CD8-positive, alpha-beta memory T cell (primary cell): ENCODE results near the gene LYPD6B. TPM values are rescaled to one million over a fixed set of nuclear protein-coding genes. Genes with fewer than 3 reads are reported as not detected.

Source experiments
- CTCF ChIA-PET: fragments of 350-600 bp; sonication (Branson Sonifier 250); formaldehyde crosslinking; loops from one replicate; lab custom pipeline; 2021; ENCODE audit warnings: antibody characterized with exemption; lab: Charles Lee
- POLR2A ChIA-PET: fragments of 350-600 bp; sonication (Branson Sonifier 250); formaldehyde crosslinking; loops from one replicate; lab custom pipeline; 2021; ENCODE audit warnings: antibody characterized with exemption; lab: Charles Lee
- DNase-seq, 5 donors: peaks; one replicate each; pipeline versions ENCODE4 v3.0.0 to v3.0.0-alpha.2; 2020 to 2022; ENCODE audit warnings: mixed read lengths in 1 of 5
- H3K27ac ChIP-seq: one replicate; pipeline ENCODE4 v1.7.0; 2013; ENCODE audit warnings: low read depth, mild to moderate bottlenecking, low read length, moderate library complexity
- H3K27me3 ChIP-seq: 2 replicates; pipeline ENCODE4 v1.7.0; 2013; ENCODE audit warnings: low read length, mild to moderate bottlenecking; ENCODE audit not compliant: insufficient read depth, poor library complexity, severe bottlenecking
- H3K36me3 ChIP-seq: 2 replicates; pipeline ENCODE4 v1.7.0; 2013; ENCODE audit warnings: mild to moderate bottlenecking, low read length, moderate library complexity; ENCODE audit not compliant: insufficient read depth
- H3K4me1 ChIP-seq: 2 replicates; pipeline ENCODE4 v1.7.0; 2013; ENCODE audit warnings: mild to moderate bottlenecking, low read length, moderate library complexity; ENCODE audit not compliant: insufficient read depth
- H3K4me3 ChIP-seq: 2 replicates; pipeline ENCODE4 v1.7.0; 2013; ENCODE audit warnings: mild to moderate bottlenecking, low read length
- H3K9me3 ChIP-seq: 2 replicates; pipeline ENCODE4 v1.7.0; 2013; ENCODE audit warnings: mild to moderate bottlenecking, low read length
- H3K27ac Mint-ChIP-seq, 8 donors: one replicate each; pipeline ENCODE4 v1.8.0; 2020 to 2021; ENCODE audit warnings: mixed read lengths in 8 of 8, mild to moderate bottlenecking in 6 of 8, inconsistent platforms in 3 of 8, moderate library complexity in 3 of 8
- H3K27me3 Mint-ChIP-seq, 2 donors: one replicate each; pipeline ENCODE4 v1.8.0; 2020 to 2021; ENCODE audit warnings: mixed read lengths in 2 of 2, mild to moderate bottlenecking in 1 of 2, moderate library complexity in 1 of 2
- H3K36me3 Mint-ChIP-seq, 3 donors: one replicate each; pipeline ENCODE4 v1.8.0; 2020 to 2021; ENCODE audit warnings: mixed read lengths in 3 of 3, inconsistent platforms in 1 of 3, mild to moderate bottlenecking in 1 of 3
- H3K4me1 Mint-ChIP-seq, 3 donors: one replicate each; pipeline ENCODE4 v1.8.0; 2020 to 2021; ENCODE audit warnings: mixed read lengths in 3 of 3, inconsistent platforms in 1 of 3, mild to moderate bottlenecking in 1 of 3
- H3K4me3 Mint-ChIP-seq, 7 donors: one replicate each; pipeline ENCODE4 v1.8.0; 2020 to 2021; ENCODE audit warnings: mixed read lengths in 7 of 7, mild to moderate bottlenecking in 6 of 7, moderate library complexity in 4 of 7, inconsistent platforms in 2 of 7
- H3K9me3 Mint-ChIP-seq, 5 donors: one replicate each; pipeline ENCODE4 v1.8.0; 2020 to 2022; ENCODE audit warnings: mixed read lengths in 5 of 5, mild to moderate bottlenecking in 3 of 5, moderate library complexity in 2 of 5, inconsistent platforms in 1 of 5
- polyA plus RNA-seq: library from polyadenylated mRNA; unstranded; fragments of 300-500 nt; fragmentation: Illumina TruSeq; gene quantifications from one replicate; pipeline ENCODE4 v1.2.3, GENCODE V29; 2021
- total RNA-seq, 2 experiments: library from RNA; stranded (reverse); gene quantifications; one replicate each; pipeline ENCODE4 v1.2.3, GENCODE V29; 2021

LYPD6B gene
- total and polyA plus RNA-seq, 3 experiments from 2014 or later: not detected

DNA sequence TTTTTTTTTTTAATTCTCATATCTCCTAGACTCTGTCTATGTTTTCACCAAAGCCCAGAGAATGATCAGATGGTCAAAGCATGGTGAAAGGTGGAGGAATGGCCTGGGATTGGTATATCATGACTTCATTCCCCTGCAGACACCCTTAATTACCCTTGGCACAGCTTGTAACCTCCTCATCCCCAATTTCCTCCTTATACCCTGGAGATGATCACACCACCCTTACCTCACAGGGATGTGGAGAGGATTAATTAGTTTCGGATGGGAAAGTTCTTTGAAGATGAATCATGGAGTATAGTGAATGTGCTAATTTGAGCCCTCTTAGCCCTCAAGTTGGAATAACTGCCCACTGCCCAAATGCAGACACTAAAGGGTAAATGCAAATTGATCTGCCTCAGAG, 153.9 kb downstream of the LYPD6B start:
- Mint-ChIP-seq H3K9me3 (no peaks in the 10 kb centered on the region), H3K4me3 (no peak overlapping the region), H3K4me1 (no peaks in the 10 kb centered on the region), H3K27ac (no peak overlapping the region), H3K36me3 (no peaks in the 10 kb centered on the region), H3K27me3 (no peaks in the 10 kb centered on the region)
- no peak for DNase-seq
- Histone ChIP-seq H3K4me3 (no peak overlapping the region), H3K36me3 (no peaks in the 10 kb centered on the region), H3K9me3 (no peaks in the 10 kb centered on the region), H3K4me1 (no peaks in the 10 kb centered on the region), H3K27ac (no peak overlapping the region), H3K27me3 (no peaks in the 10 kb centered on the region)
- POLR2A ChIA-PET: no interaction called here
- CTCF ChIA-PET: no interaction called here

DNA sequence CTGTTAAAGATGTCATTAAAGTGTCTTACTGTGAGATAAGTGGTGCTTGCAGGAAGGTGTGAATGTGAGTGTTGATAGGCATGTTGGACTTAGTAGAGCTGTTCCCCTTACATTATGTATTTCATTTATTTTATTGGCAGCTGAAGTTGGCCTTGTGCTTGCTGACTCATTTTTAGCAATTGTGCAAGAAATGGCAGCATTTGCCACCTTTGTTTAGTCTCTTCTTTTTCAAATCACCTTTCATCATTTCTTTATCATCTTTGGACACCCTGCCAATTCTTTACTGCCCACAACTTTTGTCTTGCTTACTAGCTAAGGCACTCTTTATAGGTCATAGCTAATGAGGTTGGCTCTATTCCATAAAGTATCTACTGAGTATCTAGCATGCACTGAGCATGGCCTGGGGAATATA, 161.6 kb downstream of the LYPD6B start:
- ChIA-PET CTCF (no interaction called here), POLR2A (no interaction called here)
- H3K4me1 Mint-ChIP-seq: no peaks in the 10 kb centered on the region
- no peaks in the 10 kb centered on the region for H3K4me1 ChIP-seq
- no peak overlapping the region for H3K4me3 ChIP-seq
- no peaks in the 10 kb centered on the region for H3K9me3 Mint-ChIP-seq
- no peak for DNase-seq
- H3K27ac ChIP-seq: no peak overlapping the region
- no peak overlapping the region for H3K4me3 Mint-ChIP-seq
- no peak overlapping the region for H3K27ac Mint-ChIP-seq
- H3K36me3 ChIP-seq: no peaks in the 10 kb centered on the region
- H3K36me3 Mint-ChIP-seq: no peaks in the 10 kb centered on the region
- H3K27me3 ChIP-seq: no peaks in the 10 kb centered on the region
- no peaks in the 10 kb centered on the region for H3K27me3 Mint-ChIP-seq
- no peaks in the 10 kb centered on the region for H3K9me3 ChIP-seq

DNA sequence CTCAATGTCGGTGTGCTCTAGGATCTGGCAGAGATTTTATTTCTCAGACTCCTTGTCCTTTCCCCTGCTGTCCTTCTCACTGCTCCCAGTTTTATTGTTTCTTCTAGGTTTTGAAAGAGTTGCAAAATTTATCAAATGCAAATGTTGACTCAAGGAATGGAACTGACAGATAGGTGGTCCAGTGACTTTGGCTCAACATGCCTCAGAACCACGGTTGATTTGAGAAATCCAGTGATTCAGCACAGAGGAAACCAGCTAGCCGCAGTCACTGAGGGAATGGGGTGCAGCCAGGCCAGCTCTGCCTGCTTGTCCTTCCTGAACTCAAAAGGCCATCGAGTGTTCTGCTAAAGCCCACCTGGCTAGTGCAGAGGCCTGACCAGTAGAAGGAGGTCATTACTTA, 166.2 kb downstream of the LYPD6B start:
- peaks cover 0 to 12% of the 10 kb centered on the region in 2 donors for H3K27me3 Mint-ChIP-seq

DNA sequence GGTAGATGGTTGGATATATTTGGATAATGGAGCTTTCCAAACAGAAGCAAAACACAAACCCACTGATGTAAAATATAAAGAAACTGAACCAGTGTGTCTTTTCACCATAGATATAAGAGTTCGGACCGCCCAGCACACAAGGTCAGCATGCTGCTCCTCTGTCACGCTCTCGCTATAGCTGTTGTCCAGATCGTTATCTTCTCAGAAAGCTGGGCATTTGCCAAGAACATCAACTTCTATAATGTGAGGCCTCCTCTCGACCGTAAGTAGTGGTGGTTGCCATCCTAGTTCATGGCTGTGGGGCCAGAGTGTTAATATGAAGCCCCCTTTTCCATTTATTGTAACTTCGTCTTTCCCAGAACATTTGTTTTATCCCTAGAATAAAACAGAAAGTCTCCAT, 166.6 kb downstream of the LYPD6B start:
- DNase-seq: no peak
- no peak overlapping the region for H3K4me3 Mint-ChIP-seq

More for the DNA sequence above, 166.2 kb downstream of the LYPD6B start:
- Histone ChIP-seq H3K4me3 (no peak overlapping the region), H3K36me3 (no peaks in the 10 kb centered on the region), H3K4me1 (no peaks in the 10 kb centered on the region), H3K9me3 (no peaks in the 10 kb centered on the region), H3K27ac (no peak overlapping the region), H3K27me3 (no peaks in the 10 kb centered on the region)
- no peak for DNase-seq
- H3K9me3 Mint-ChIP-seq: peaks cover 0 to 2% (median 0%) of the 10 kb centered on the region in 5 donors
- no peaks in the 10 kb centered on the region for H3K36me3 Mint-ChIP-seq
- POLR2A ChIA-PET: no interaction called here
- CTCF ChIA-PET: no interaction called here
- no peaks in the 10 kb centered on the region for H3K4me1 Mint-ChIP-seq
- no peak overlapping the region for H3K4me3 Mint-ChIP-seq
- no peak overlapping the region for H3K27ac Mint-ChIP-seq

DNA sequence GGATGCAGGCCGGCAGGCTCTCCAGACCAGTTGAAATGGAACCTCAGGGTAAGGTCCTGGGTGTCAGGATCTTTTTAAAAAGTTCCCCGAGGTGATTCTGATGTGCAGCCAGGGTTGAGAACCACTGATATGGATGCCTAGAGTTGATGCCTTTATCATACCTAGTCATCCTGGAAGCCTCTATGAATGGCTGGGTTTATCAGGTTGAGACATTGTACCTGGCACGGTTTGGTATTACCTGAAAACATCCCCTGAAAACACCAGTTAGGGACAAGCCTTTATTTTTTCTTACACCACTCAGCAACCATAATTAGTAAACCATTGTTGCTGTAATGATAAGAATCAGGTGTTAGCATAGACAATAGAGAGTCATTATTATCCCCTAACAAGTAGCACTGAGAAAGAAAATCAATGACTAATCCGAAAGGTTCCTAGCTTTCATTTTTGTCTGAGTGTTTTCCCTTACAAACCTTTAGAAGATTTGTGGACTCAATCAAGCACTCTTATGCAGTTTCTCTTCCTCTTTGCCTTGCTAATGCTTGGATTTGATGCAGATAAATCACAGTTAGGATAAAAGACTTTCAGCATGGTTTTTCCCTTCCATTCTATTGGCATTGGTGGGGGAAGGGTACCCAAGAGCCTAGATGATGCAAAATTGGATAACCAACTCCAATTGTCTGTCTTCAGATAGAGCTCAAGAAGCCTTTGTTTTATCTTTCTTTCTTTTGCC, 175.4 kb downstream of the LYPD6B start:
- H3K9me3 ChIP-seq: no peaks in the 10 kb centered on the region
- DNase-seq: no peak
- ChIA-PET POLR2A (no interaction called here), CTCF (no interaction called here)
- Mint-ChIP-seq H3K36me3 (no peaks in the 10 kb centered on the region), H3K4me1 (no peaks in the 10 kb centered on the region), H3K4me3 (no peak overlapping the region), H3K9me3 (peaks cover 0 to 5% (median 0%) of the 10 kb centered on the region in 5 donors), H3K27me3 (peaks cover 2 to 8% of the 10 kb centered on the region in 2 donors), H3K27ac (no peak overlapping the region)
- no peaks in the 10 kb centered on the region for H3K27me3 ChIP-seq
- H3K4me3 ChIP-seq: no peak overlapping the region
- H3K27ac ChIP-seq: no peak overlapping the region
- H3K4me1 ChIP-seq: no peaks in the 10 kb centered on the region
- H3K36me3 ChIP-seq: no peaks in the 10 kb centered on the region

More for the DNA sequence above, 166.6 kb downstream of the LYPD6B start:
- Mint-ChIP-seq H3K4me1 (no peaks in the 10 kb centered on the region), H3K36me3 (no peaks in the 10 kb centered on the region), H3K27ac (no peak overlapping the region), H3K27me3 (peaks cover 0 to 12% of the 10 kb centered on the region in 2 donors), H3K9me3 (peaks cover 0 to 2% (median 0%) of the 10 kb centered on the region in 5 donors)
- no peaks in the 10 kb centered on the region for H3K9me3 ChIP-seq
- no peak overlapping the region for H3K4me3 ChIP-seq
- no peak overlapping the region for H3K27ac ChIP-seq
- no peaks in the 10 kb centered on the region for H3K27me3 ChIP-seq
- ChIA-PET POLR2A (no interaction called here), CTCF (no interaction called here)
- no peaks in the 10 kb centered on the region for H3K4me1 ChIP-seq
- no peaks in the 10 kb centered on the region for H3K36me3 ChIP-seq

DNA sequence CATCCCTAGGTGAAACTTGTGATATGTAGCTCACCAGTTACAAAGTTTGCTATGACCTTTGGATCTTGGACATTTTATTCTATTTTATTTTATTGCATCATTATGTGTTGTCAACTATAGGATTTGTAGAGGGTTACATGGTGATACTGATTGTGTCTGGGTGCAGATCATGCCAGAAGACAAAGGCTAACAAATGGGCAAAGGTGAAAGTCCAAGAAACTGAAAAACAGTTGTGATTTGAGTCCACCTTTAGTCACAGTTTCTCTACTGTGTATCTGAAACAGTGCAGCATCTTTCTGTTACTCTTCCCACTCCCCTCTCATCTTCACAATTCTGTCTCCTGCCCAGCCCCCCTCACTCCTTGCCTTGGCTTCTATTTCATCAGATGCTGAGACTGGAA, 180.0 kb downstream of the LYPD6B start:
- H3K27ac ChIP-seq: no peak overlapping the region
- peaks cover 0 to 7% of the 10 kb centered on the region in 2 donors for H3K27me3 Mint-ChIP-seq
- no peak overlapping the region for H3K4me3 Mint-ChIP-seq
- H3K4me3 ChIP-seq: no peak overlapping the region
- H3K36me3 ChIP-seq: no peaks in the 10 kb centered on the region
- no peaks in the 10 kb centered on the region for H3K36me3 Mint-ChIP-seq
- no peak for DNase-seq
- POLR2A ChIA-PET: no interaction called here
- no peaks in the 10 kb centered on the region for H3K4me1 Mint-ChIP-seq
- no peaks in the 10 kb centered on the region for H3K27me3 ChIP-seq
- no peak overlapping the region for H3K27ac Mint-ChIP-seq
- CTCF ChIA-PET: no interaction called here
- H3K9me3 ChIP-seq: no peaks in the 10 kb centered on the region
- no peaks in the 10 kb centered on the region for H3K4me1 ChIP-seq
- no peaks in the 10 kb centered on the region for H3K9me3 Mint-ChIP-seq

DNA sequence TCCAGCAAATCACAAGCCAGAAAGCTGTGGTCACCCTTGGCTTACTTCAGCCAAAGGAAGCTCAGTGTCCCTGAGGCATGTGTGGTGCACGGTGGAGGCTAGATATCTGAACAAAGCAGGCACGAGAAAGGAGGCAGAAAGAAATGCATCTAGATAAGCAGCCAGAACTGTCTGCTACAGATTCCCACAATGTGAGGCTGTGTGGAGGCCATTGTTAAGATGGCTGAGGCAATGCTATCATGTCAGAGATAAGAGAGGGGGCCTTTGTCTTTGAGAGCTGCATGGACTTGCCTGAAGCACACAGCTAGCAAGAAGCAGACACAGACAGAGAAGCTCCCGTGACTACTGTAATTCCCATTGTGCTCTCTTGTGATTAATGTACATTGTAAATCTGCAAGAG, 181.4 kb downstream of the LYPD6B start:
- Mint-ChIP-seq H3K36me3 (no peaks in the 10 kb centered on the region), H3K4me1 (no peaks in the 10 kb centered on the region), H3K27ac (no peak overlapping the region), H3K9me3 (no peaks in the 10 kb centered on the region), H3K27me3 (peaks cover 0 to 6% of the 10 kb centered on the region in 2 donors), H3K4me3 (no peak overlapping the region)
- H3K9me3 ChIP-seq: no peaks in the 10 kb centered on the region
- H3K36me3 ChIP-seq: no peaks in the 10 kb centered on the region
- H3K4me3 ChIP-seq: no peak overlapping the region
- CTCF ChIA-PET: no interaction called here
- no peaks in the 10 kb centered on the region for H3K27me3 ChIP-seq
- H3K27ac ChIP-seq: no peak overlapping the region
- DNase-seq: no peak
- H3K4me1 ChIP-seq: no peaks in the 10 kb centered on the region
- POLR2A ChIA-PET: no interaction called here

DNA sequence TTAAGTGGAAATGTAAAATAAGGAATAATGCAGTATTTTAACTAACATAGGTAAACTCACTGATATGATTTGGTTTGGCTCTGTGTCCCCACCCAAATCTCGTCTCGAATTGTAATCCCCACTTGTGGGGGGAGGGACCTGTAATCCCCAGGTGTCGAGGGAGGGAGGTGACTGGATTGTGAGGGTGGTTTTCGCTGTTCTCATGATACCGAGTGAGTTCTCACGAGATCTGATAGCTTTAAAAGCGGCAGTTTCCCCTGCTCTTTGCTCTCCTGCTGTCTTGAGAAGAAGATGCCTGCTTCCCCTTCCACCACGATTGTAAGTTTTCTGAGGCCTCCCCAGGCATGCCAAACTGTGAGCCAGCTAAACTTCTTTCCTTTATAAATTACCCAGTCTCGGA, 182.5 kb downstream of the LYPD6B start:
- DNase-seq: no peak
- no peaks in the 10 kb centered on the region for H3K9me3 ChIP-seq
- H3K27ac ChIP-seq: no peak overlapping the region
- POLR2A ChIA-PET: no interaction called here
- CTCF ChIA-PET: no interaction called here
- Mint-ChIP-seq H3K36me3 (no peaks in the 10 kb centered on the region), H3K4me1 (no peaks in the 10 kb centered on the region), H3K4me3 (no peak overlapping the region), H3K27me3 (peaks cover 0 to 8% of the 10 kb centered on the region in 2 donors), H3K27ac (no peak overlapping the region), H3K9me3 (no peaks in the 10 kb centered on the region)
- H3K4me3 ChIP-seq: no peak overlapping the region
- H3K27me3 ChIP-seq: no peaks in the 10 kb centered on the region
- H3K4me1 ChIP-seq: no peaks in the 10 kb centered on the region
- H3K36me3 ChIP-seq: no peaks in the 10 kb centered on the region
